GM18526 (cell line): Measurements from ENCODE around the gene FAM120A.

Experiments used
- POLR2A ChIP-seq: IDR thresholded peaks from 3 replicates; pipeline ENCODE4 v1.6.1; 2011; ENCODE audit not compliant: insufficient read length; ENCODE audit errors: extremely low read depth

Gene FAM120A

GRCh38 chr9:93586290-93587057 is 135.0 kb downstream of the FAM120A start:
- no peak for TF ChIP-seq POLR2A

- no peak for TF ChIP-seq POLR2A
Observed at GRCh38 chr9:93587284-93587650, 135.8 kb downstream of the FAM120A start.

GRCh38 chr9:93587651-93588347 is 136.3 kb downstream of the FAM120A start:
- TF ChIP-seq POLR2A, result no peak

GRCh38 chr9:93588641-93589609 is 137.4 kb downstream of the FAM120A start:
- no peak for TF ChIP-seq POLR2A

- no peak for TF ChIP-seq POLR2A
Observed at GRCh38 chr9:93589688-93590087, 138.2 kb downstream of the FAM120A start.

GRCh38 chr9:93590609-93591234 is 139.2 kb downstream of the FAM120A start:
- TF ChIP-seq POLR2A, result no peak

- no peak for TF ChIP-seq POLR2A
Observed at GRCh38 chr9:93591301-93592007, 140.0 kb downstream of the FAM120A start.

- TF ChIP-seq POLR2A, result no peak
Observed at GRCh38 chr9:93592008-93592642, 140.6 kb downstream of the FAM120A start.

GRCh38 chr9:93592643-93593021 is 141.1 kb downstream of the FAM120A start:
- no peak for TF ChIP-seq POLR2A

- TF ChIP-seq POLR2A, result no peak
Observed at GRCh38 chr9:93593144-93593658, 141.7 kb downstream of the FAM120A start.

GRCh38 chr9:93594041-93594756 is 142.7 kb downstream of the FAM120A start:
- TF ChIP-seq POLR2A, result no peak

GRCh38 chr9:93595461-93595860 is 144.0 kb downstream of the FAM120A start:
- no peak for TF ChIP-seq POLR2A

GRCh38 chr9:93595861-93596365 is 144.4 kb downstream of the FAM120A start:
- no peak for TF ChIP-seq POLR2A
